ENCODE measurements around the gene FAM20B. TPM values are rescaled to one million over a fixed set of nuclear protein-coding genes. Genes with fewer than 3 reads are reported as not detected.

FAM20B gene
- total RNA-seq, 2 donors from 2014 or later: 47.7 to 52.4 TPM

GRCh38 chr1:179010671-179011070 lies 15.0 kb upstream of the FAM20B start:
- Mint-ChIP-seq H3K27me3 (ENCODE audit: insufficient read depth) (no peaks in the 10 kb centered on the region), H3K27ac (no peak overlapping the region), H3K9me3 (no peaks in the 10 kb centered on the region), H3K4me1 (no peaks in the 10 kb centered on the region), H3K4me3 (no peak overlapping the region), H3K36me3 (ENCODE audit: low read depth) (no peaks in the 10 kb centered on the region)
- Histone ChIP-seq H3K27me3 (ENCODE audit: control insufficient read depth, insufficient read depth, low read length, poor library complexity, severe bottlenecking) (no peaks in the 10 kb centered on the region), H3K36me3 (ENCODE audit: control insufficient read depth, insufficient read depth, low read length) (no peaks in the 10 kb centered on the region), H3K9me3 (ENCODE audit: control insufficient read depth, low read length) (no peaks in the 10 kb centered on the region), H3K27ac (ENCODE audit: low read depth, low read length) (no peak overlapping the region), H3K4me3 (ENCODE audit: low read length) (no peak overlapping the region), H3K4me1 (ENCODE audit: control insufficient read depth, insufficient read depth, low read length) (no peaks in the 10 kb centered on the region), H3K9ac (ENCODE audit: extremely low read depth, low read length, poor library complexity, severe bottlenecking) (no peak overlapping the region)
- TF ChIP-seq, protein P1, sequence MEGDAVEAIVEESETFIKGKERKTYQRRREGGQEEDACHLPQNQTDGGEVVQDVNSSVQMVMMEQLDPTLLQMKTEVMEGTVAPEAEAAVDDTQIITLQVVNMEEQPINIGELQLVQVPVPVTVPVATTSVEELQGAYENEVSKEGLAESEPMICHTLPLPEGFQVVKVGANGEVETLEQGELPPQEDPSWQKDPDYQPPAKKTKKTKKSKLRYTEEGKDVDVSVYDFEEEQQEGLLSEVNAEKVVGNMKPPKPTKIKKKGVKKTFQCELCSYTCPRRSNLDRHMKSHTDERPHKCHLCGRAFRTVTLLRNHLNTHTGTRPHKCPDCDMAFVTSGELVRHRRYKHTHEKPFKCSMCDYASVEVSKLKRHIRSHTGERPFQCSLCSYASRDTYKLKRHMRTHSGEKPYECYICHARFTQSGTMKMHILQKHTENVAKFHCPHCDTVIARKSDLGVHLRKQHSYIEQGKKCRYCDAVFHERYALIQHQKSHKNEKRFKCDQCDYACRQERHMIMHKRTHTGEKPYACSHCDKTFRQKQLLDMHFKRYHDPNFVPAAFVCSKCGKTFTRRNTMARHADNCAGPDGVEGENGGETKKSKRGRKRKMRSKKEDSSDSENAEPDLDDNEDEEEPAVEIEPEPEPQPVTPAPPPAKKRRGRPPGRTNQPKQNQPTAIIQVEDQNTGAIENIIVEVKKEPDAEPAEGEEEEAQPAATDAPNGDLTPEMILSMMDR (conservative IDR thresholded peaks at IDR 0.05): no peak
- WGBS, 2 experiments (ENCODE audit: insufficient coverage in 1 of 2, insufficient read length in 1 of 2): 95% methylated on average over 2 of the region's 2 CpGs; no CpG with 5 or more reads in 1 of the 2 experiments
- no peak for DNase-seq

- Histone ChIP-seq H3K27ac (ENCODE audit: low read depth, low read length) (no peak overlapping the region), H3K9ac (ENCODE audit: extremely low read depth, low read length, poor library complexity, severe bottlenecking) (no peak overlapping the region), H3K4me3 (ENCODE audit: low read length) (no peak overlapping the region), H3K9me3 (ENCODE audit: control insufficient read depth, low read length) (no peaks in the 10 kb centered on the region), H3K27me3 (ENCODE audit: control insufficient read depth, insufficient read depth, low read length, poor library complexity, severe bottlenecking) (no peaks in the 10 kb centered on the region), H3K36me3 (ENCODE audit: control insufficient read depth, insufficient read depth, low read length) (no peaks in the 10 kb centered on the region), H3K4me1 (ENCODE audit: control insufficient read depth, insufficient read depth, low read length) (no peaks in the 10 kb centered on the region)
- 90 to 100% methylated on average over 1 of the region's 1 CpG for WGBS, 2 experiments (ENCODE audit: insufficient coverage in 1 of 2, insufficient read length in 1 of 2)
- no peaks in the 10 kb centered on the region for H3K27me3 Mint-ChIP-seq (ENCODE audit: insufficient read depth)
- no peaks in the 10 kb centered on the region for H3K36me3 Mint-ChIP-seq (ENCODE audit: low read depth)
- no peak for DNase-seq
- no peaks in the 10 kb centered on the region for H3K9me3 Mint-ChIP-seq
- no peak overlapping the region for H3K27ac Mint-ChIP-seq
- H3K4me1 Mint-ChIP-seq: no peaks in the 10 kb centered on the region
- no peak overlapping the region for H3K4me3 Mint-ChIP-seq
- TF ChIP-seq, protein P1 (conservative IDR thresholded peaks at IDR 0.05): no peak
Measured at GRCh38 chr1:179012038-179012437, 13.7 kb upstream of the FAM20B start.

GRCh38 chr1:179014123-179014522 lies 11.6 kb upstream of the FAM20B start:
- Histone ChIP-seq H3K9ac (ENCODE audit: extremely low read depth, low read length, poor library complexity, severe bottlenecking) (no peak overlapping the region), H3K4me3 (ENCODE audit: low read length) (no peak overlapping the region), H3K9me3 (ENCODE audit: control insufficient read depth, low read length) (no peaks in the 10 kb centered on the region), H3K36me3 (ENCODE audit: control insufficient read depth, insufficient read depth, low read length) (no peaks in the 10 kb centered on the region), H3K27ac (ENCODE audit: low read depth, low read length) (no peak overlapping the region), H3K4me1 (ENCODE audit: control insufficient read depth, insufficient read depth, low read length) (peaks cover 2% of the 10 kb centered on the region), H3K27me3 (ENCODE audit: control insufficient read depth, insufficient read depth, low read length, poor library complexity, severe bottlenecking) (no peaks in the 10 kb centered on the region)
- TF ChIP-seq, protein P1 (conservative IDR thresholded peaks at IDR 0.05): no peak
- Mint-ChIP-seq H3K36me3 (ENCODE audit: low read depth) (no peaks in the 10 kb centered on the region), H3K27ac (no peak overlapping the region), H3K4me3 (no peak overlapping the region), H3K4me1 (peaks cover 2% of the 10 kb centered on the region), H3K9me3 (no peaks in the 10 kb centered on the region), H3K27me3 (ENCODE audit: insufficient read depth) (no peaks in the 10 kb centered on the region)
- no peak for DNase-seq
- 87% methylated on average over 1 of the region's 1 CpG; no CpG with 5 or more reads in 1 of the 2 experiments for WGBS, 2 experiments (ENCODE audit: insufficient coverage in 1 of 2, insufficient read length in 1 of 2)
